Bronchial epithelial cell (primary cell): Measurements from ENCODE around the gene TCF19. TPM values are rescaled to one million over a fixed set of nuclear protein-coding genes. Genes with fewer than 3 reads are reported as not detected.
"Not testable (repeated sequence)": the region's sequence is repeated elsewhere in the genome, so short reads cannot be mapped to it uniquely, and the experiment has no call there.

Source experiments
- DNase-seq: peaks from one replicate; pipeline ENCODE4 v3.0.0-alpha.2; 2010; ENCODE audit warnings: low read depth
- FAIRE-seq: peaks from 2 replicates; lab custom pipeline; 2011; peaks lifted over from hg19 to GRCh38; lab: Jason Lieb, UNC
- H3K27me3 ChIP-seq: 2 replicates; pipeline ENCODE4 v1.5.1; 2011; ENCODE audit warnings: low read length; ENCODE audit not compliant: control insufficient read depth, insufficient read depth
- H3K36me3 ChIP-seq: 2 replicates; pipeline ENCODE4 v1.5.1; 2011; ENCODE audit warnings: low read length; ENCODE audit not compliant: control insufficient read depth, insufficient read depth
- H3K4me3 ChIP-seq: 2 replicates; pipeline ENCODE4 v1.5.1; 2011; ENCODE audit warnings: mild to moderate bottlenecking, low read depth, low read length, control low read depth
- total RNA-seq: library from RNA; depleted of rRNA; stranded (reverse); fragments of >200 nt; gene quantifications from 2 replicates; pipeline ENCODE4 v1.2.1, GENCODE V29; 2014
- TF ChIP-seq, protein P1 (sequence below): IDR thresholded peaks from 2 replicates; pipeline ENCODE4 v1.5.1; 2011; ENCODE audit warnings: mild to moderate bottlenecking, moderate library complexity, low read length, control low read depth, inconsistent platforms; ENCODE audit not compliant: insufficient read depth, severe bottlenecking

The TCF19 gene
- total RNA-seq, 1 donor from 2014 or later: 1.1 TPM

DNA sequence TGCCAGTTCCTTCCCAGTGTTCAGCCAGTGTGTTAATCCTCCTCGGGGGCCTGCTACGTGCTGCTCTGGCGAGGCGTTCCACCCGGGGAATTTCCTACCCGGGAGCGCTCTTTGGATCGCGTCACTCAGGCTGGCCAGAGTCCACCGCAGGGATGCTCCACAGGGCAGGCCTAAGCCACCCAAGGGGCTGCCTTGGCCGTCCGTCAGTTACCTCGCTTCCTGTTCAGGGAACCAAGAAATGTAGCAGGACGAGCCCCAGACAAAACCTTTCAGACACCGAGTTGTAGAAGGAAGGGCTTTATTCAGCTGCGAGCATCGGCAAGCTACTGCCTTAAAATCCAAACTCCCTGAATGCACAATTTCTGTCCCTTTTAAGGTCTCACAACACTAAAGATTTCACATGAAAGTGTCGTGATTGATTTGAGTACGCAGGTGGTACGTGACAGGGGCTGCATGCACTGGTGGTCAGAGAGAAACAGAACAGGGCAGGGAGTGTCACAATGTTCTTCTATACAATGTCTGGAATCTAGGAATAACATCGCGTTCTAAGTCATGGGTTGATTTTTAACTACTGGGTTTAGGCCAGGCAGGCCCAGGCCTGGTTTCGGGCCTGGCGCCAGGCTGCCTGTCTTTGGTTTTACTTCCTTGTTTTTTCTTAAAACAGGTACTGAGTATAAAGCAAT is 27.8 kb downstream of the TCF19 start:
- DNase-seq (peak; percentile 72), FAIRE-seq (no peak)
- H3K27me3 ChIP-seq: no peaks in the 10 kb centered on the region
- peak overlapping the region; percentile 34 for H3K4me3 ChIP-seq
- TF ChIP-seq, protein P1, sequence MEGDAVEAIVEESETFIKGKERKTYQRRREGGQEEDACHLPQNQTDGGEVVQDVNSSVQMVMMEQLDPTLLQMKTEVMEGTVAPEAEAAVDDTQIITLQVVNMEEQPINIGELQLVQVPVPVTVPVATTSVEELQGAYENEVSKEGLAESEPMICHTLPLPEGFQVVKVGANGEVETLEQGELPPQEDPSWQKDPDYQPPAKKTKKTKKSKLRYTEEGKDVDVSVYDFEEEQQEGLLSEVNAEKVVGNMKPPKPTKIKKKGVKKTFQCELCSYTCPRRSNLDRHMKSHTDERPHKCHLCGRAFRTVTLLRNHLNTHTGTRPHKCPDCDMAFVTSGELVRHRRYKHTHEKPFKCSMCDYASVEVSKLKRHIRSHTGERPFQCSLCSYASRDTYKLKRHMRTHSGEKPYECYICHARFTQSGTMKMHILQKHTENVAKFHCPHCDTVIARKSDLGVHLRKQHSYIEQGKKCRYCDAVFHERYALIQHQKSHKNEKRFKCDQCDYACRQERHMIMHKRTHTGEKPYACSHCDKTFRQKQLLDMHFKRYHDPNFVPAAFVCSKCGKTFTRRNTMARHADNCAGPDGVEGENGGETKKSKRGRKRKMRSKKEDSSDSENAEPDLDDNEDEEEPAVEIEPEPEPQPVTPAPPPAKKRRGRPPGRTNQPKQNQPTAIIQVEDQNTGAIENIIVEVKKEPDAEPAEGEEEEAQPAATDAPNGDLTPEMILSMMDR: no peak
- no peaks in the 10 kb centered on the region for H3K36me3 ChIP-seq

DNA sequence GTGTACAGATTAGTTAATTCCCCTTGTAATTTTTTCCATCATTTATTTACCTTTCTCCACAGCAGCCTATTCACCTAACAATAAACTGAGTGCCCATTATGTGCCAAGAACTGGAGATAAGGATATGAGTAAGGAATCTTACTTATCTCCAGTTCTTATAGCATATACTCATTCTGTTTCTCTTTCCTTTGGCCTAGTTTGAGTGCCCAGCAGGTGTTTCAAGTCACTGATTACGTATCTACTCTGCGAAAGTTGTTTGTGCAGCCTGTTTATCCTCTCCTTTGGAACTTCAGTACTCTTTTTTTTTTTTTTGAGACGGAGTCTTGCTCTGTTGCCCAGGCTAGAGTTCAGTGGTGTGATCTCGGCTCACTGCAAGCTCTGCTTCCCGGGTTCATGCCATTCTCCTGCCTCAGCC is 29.4 kb downstream of the TCF19 start:
- peak; percentile 57 for DNase-seq
- Histone ChIP-seq H3K27me3 (no peaks in the 10 kb centered on the region), H3K4me3 (no peak overlapping the region), H3K36me3 (no peaks in the 10 kb centered on the region)
- TF ChIP-seq, protein P1: no peak
- FAIRE-seq: no peak

DNA sequence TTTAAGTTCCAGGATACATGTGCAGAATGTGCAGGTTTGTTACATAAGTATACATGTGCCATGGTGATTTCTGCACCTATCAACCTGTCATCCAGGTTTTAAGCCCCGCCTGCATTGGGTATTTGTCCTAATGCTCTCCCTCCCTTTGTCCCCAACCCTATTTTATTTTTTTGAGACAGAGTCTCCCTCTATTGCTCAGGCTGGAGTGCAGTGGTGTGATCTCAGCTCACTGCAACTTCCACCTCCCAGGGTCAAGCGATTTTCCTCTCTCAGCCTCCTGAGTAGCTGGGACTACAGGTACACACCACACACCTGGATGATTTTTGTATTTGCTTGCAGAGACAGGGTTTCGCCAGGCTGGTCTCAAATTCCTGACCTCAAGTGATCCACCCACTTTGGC is 30.8 kb downstream of the TCF19 start:
- not testable (repeated sequence) for H3K36me3 ChIP-seq, H3K27me3 ChIP-seq, DNase-seq, H3K4me3 ChIP-seq, FAIRE-seq

DNA sequence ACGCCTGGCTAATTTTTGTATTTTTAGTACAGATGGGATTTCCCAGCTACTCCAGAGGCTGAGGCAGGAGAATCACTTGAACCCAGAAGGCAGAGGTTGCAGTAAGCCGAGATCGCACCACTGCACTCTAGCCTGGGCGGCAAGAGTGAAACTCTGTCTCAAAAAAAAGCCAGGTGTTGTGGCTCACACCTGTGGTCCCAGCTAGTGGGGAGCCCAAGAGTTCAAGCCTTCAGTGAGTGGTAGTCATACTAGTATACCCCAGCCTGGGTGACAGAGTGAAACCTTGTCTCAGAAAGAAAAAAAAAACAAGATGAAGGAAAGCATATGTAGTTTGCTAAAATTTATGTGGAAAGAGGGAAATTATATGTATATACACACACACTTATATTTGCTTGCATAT is 32.1 kb downstream of the TCF19 start:
- Histone ChIP-seq H3K4me3 (no peak overlapping the region), H3K36me3 (no peaks in the 10 kb centered on the region), H3K27me3 (no peaks in the 10 kb centered on the region)
- DNase-seq: no peak
- TF ChIP-seq, protein P1: no peak
- no peak for FAIRE-seq

DNA sequence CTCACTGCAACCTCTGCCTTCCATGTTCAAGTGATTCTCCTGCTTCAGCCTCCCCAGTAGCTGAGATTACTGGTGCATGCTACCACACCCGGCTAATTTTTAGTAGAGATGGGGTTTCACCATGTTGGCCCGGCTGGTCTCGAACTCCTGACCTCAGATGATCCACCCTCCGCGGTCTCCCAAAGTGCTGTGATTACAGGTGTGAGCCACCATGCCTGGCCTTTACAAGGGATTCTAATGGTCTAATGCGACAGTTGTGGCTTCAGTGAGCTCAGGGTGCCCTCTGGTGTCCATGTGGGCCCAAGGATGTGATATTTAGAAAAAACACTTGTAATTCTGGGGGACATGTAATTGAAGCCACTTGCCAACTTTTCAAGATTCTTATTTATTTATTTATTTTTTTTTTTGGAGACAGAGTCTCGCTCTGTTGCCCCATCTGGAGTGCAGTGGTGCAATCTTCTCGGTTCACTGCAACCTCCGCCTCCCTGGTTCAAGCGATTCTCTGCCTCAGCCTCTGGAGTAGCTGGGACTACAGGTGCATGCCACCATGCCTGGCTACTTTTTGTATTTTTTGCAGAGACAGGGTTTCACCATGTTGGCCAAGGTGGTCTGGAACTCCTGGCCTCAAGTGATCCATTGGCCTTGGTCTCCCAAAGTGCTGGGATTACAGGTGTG is 34.2 kb downstream of the TCF19 start:
- TF ChIP-seq, protein P1: peak; percentile 62
- not testable (repeated sequence) for H3K4me3 ChIP-seq, FAIRE-seq, H3K36me3 ChIP-seq, H3K27me3 ChIP-seq
- DNase-seq: peak; percentile 61

DNA sequence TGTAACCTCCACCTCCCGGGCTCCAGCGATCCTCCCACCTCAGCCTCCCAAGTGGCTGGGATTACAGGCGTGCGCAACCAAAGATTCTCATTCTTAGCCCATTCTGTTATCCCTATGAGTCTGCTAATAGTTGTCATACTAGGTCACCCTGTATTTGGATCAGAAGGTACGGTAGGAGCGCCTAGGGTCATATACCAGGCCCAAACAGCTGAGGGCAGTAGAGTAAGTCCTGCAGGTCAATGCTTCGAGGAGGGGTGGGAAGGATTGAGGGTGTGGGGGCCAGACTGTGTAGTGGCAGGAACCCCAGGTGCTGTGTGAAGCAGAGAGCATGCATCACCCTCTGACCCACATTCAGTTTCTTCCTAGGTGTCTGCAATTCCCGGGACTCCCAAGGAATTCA is 34.8 kb downstream of the TCF19 start:
- TF ChIP-seq, protein P1: no peak
- Histone ChIP-seq H3K4me3 (no peak overlapping the region), H3K27me3 (no peaks in the 10 kb centered on the region), H3K36me3 (no peaks in the 10 kb centered on the region)
- FAIRE-seq (no peak), DNase-seq (no peak)
